Measurements from ENCODE around the gene HSD17B1. TPM values are rescaled to one million over a fixed set of nuclear protein-coding genes. Genes with fewer than 3 reads are reported as not detected.

The HSD17B1 gene
- total and polyA plus RNA-seq, 2 of the 13 experiments (the other 11 are each of a cell fraction or from before 2014, with no cell fraction given) = 0.54 to 0.93 TPM

GRCh38 chr17:42541041-42541833 is 11.5 kb upstream of the HSD17B1 start (continued):
- TF ChIP-seq EED (CRISPR knock-in tag; IDR thresholded peaks at IDR 0.05) (peak; percentile 55; the same call in 1 of the 2 replicates), MTF2 (CRISPR knock-in tag; IDR thresholded peaks at IDR 0.05; ENCODE audit: borderline replicate concordance) (no peak), FOXP4 (CRISPR knock-in tag; IDR thresholded peaks at IDR 0.05) (peak; percentile 82), ZBTB7B (CRISPR knock-in tag; IDR thresholded peaks at IDR 0.05) (no peak; the same call in 1 of the 2 replicates), SIX1 (CRISPR knock-in tag; IDR thresholded peaks at IDR 0.05; ENCODE audit: borderline replicate concordance) (peak; percentile 88), ZBTB42 (CRISPR knock-in tag; IDR thresholded peaks at IDR 0.05) (no peak), DMTF1 (CRISPR knock-in tag; IDR thresholded peaks at IDR 0.05) (no peak), NONO (IDR thresholded peaks at IDR 0.05) (no peak), NONO (CRISPR knock-in tag; conservative IDR thresholded peaks at IDR 0.05) (peak; percentile 72)
